Gastrocnemius medialis (tissue), 4 donors: Measurements from ENCODE around the gene MRM2.

ENCODE experiments used
- POLR2A ChIP-seq, 2 donors: fragments of 450-650 bp; IDR thresholded peaks; one replicate each; pipeline ENCODE4 v1.6.1; 2017; ENCODE audit warnings: antibody characterized with exemption in 2 of 2, mild to moderate bottlenecking in 2 of 2, moderate library complexity in 2 of 2
- TF ChIP-seq, protein P1 (sequence below), 5 experiments: fragments of 450-650 bp in 3 of 5; fragments of 200-600 bp in 2 of 5; sonication (generic) in 2 of 5; IDR thresholded peaks in 4 of 5; conservative IDR thresholded peaks in 1 of 5; 1 replicate in 4 of 5; 2 replicates in 1 of 5; pipeline ENCODE4 v1.5.1; 2016 to 2019; ENCODE audit warnings: antibody characterized with exemption in 5 of 5, mild to moderate bottlenecking in 3 of 5, moderate library complexity in 3 of 5

DNA sequence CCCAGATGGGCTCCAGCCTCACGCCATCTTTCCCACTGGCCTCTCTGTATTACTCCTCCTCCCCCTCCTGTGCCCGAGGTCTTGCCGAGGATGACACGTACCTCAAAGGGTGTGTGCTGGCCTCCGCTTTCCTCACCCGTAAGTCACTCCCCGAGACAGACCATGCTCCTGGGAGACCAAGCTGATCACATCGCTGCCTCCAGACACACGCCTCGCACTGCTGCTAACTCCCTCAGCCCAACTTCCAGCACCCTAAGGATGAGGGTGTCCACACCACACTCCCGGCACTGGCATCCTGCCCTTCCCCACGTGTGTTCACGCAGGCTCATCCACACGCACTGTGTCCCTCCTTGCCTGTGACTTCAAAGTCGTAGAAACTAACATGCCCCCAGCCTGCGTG lies 33.3 kb downstream of the MRM2 start:
- TF ChIP-seq, protein P1, sequence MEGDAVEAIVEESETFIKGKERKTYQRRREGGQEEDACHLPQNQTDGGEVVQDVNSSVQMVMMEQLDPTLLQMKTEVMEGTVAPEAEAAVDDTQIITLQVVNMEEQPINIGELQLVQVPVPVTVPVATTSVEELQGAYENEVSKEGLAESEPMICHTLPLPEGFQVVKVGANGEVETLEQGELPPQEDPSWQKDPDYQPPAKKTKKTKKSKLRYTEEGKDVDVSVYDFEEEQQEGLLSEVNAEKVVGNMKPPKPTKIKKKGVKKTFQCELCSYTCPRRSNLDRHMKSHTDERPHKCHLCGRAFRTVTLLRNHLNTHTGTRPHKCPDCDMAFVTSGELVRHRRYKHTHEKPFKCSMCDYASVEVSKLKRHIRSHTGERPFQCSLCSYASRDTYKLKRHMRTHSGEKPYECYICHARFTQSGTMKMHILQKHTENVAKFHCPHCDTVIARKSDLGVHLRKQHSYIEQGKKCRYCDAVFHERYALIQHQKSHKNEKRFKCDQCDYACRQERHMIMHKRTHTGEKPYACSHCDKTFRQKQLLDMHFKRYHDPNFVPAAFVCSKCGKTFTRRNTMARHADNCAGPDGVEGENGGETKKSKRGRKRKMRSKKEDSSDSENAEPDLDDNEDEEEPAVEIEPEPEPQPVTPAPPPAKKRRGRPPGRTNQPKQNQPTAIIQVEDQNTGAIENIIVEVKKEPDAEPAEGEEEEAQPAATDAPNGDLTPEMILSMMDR (IDR thresholded peaks at IDR 0.05 in 4 of 5, conservative IDR thresholded peaks at IDR 0.05 in 1 of 5): no peak
- TF ChIP-seq POLR2A (IDR thresholded peaks at IDR 0.05): no peak
